Testis (tissue), 2 donors: ENCODE measurements around the gene KDM4C.

Experiments
- POLR2A ChIP-seq: fragments of 450-650 bp; IDR thresholded peaks from one replicate; pipeline ENCODE4 v1.6.1; 2017; ENCODE audit warnings: antibody characterized with exemption, mild to moderate bottlenecking, moderate library complexity
- TF ChIP-seq, protein P1 (sequence below), 3 experiments: fragments of 450-650 bp in 2 of 3; fragments of 200-600 bp in 1 of 3; sonication (generic) in 1 of 3; IDR thresholded peaks; one replicate each; pipeline ENCODE4 v1.5.1; 2016 to 2019; ENCODE audit warnings: antibody characterized with exemption in 3 of 3, mild to moderate bottlenecking in 2 of 3, moderate library complexity in 1 of 3

DNA sequence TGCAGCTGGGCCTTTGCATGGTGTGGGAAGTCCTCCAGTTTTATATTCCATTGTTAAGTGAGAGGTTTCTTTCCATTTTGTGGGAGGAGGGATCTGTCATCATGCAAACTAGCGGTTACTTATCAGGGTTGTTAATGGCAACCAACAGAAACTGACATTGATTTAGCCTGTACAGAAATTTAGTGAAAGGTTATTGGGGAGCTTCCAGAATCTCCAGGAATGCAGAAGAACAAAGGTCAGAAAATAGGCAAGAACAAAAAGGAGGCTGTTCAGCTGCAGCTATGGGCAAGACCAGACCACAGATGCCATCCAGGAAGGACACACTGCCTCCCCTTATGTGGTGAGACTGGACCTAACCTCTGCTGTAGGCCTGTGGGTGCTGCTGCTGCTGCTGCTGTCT, 395.8 kb downstream of the KDM4C start:
- TF ChIP-seq, protein P1, sequence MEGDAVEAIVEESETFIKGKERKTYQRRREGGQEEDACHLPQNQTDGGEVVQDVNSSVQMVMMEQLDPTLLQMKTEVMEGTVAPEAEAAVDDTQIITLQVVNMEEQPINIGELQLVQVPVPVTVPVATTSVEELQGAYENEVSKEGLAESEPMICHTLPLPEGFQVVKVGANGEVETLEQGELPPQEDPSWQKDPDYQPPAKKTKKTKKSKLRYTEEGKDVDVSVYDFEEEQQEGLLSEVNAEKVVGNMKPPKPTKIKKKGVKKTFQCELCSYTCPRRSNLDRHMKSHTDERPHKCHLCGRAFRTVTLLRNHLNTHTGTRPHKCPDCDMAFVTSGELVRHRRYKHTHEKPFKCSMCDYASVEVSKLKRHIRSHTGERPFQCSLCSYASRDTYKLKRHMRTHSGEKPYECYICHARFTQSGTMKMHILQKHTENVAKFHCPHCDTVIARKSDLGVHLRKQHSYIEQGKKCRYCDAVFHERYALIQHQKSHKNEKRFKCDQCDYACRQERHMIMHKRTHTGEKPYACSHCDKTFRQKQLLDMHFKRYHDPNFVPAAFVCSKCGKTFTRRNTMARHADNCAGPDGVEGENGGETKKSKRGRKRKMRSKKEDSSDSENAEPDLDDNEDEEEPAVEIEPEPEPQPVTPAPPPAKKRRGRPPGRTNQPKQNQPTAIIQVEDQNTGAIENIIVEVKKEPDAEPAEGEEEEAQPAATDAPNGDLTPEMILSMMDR (IDR thresholded peaks at IDR 0.05), result no peak
- TF ChIP-seq POLR2A, result no peak
